AML-193 (cell line): ENCODE measurements around the gene SRSF8.
"Not testable (repeated sequence)": the region's sequence is repeated elsewhere in the genome, so short reads cannot be mapped to it uniquely, and the experiment has no call there.

ENCODE experiments used
- DNase-seq, 2 experiments: peaks; one replicate each; lab custom pipeline; 2025; lab: John Stamatoyannopoulos, UW

The SRSF8 gene

DNA sequence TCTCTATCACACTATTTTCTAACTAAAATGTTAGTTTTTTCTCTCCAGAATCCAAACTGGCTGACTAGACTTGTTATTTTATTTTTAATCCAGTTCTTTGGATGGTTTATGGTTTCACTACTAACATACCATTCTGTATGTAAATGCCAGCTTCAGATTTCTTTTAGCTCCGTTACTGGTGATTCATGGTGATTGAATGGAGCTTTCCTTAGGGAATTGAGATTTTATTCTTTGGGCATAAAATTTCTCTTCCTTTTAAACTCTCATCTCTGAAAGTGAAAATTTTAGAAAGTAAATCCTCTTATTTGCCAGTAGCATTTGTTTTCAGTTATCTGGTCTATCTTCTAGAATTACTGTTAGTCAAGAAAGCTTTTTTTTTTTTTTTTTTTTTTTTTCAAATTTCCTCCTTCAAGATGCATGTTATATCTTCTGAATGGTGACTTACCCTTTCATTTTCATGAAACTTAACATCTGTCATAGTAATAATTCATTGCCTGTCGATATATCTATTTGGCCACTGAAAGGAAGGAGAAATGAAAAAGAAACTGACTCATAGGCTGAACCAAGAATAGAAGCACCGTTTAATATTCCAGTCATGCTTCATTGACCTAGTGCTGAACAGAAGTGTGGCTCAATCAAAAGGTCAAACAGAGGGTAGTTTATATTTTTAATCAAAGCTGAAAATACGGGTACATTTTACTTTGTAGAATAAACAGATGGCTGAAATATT is 29.3 kb downstream of the SRSF8 start:
- DNase-seq, result no peak

DNA sequence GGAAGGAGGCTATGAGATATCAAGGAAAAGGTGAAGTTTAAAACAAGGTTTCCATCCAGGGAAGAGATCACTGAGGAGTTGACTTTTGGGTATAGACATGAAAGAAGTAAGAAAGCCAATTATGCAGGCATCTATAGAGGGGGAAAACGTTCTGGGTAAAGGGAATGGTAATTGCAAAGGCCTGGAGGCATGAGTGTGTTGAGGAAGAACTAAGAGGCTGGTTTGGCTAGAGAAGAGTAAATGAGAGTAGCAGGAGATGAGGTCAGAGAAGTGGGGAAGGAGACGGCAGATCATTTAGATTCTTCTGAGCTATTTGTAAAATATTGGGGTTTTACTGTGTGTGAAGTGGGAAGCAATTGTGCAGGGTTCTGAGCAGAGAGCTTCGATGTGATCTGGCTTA is 30.5 kb downstream of the SRSF8 start:
- no peak for DNase-seq

DNA sequence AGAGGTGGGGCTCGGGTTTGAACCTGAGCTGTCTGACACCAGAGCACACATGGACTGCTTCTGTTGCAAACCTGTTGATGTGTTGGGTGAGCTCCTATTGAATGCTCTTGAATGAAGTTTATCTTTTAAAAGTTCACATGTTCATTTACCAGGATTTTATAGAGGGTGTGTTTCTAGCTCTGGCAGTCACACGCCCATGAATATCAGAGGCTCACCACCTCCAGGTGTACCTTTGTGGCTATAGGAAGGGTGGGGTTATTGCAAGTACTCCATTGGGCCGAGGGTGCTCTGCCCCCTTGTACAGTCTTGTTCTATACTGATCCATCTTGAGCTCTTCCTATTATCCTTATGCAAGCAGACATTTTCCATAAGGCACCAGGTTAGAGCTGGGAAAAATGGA is 32.1 kb downstream of the SRSF8 start:
- DNase-seq, result no peak

DNA sequence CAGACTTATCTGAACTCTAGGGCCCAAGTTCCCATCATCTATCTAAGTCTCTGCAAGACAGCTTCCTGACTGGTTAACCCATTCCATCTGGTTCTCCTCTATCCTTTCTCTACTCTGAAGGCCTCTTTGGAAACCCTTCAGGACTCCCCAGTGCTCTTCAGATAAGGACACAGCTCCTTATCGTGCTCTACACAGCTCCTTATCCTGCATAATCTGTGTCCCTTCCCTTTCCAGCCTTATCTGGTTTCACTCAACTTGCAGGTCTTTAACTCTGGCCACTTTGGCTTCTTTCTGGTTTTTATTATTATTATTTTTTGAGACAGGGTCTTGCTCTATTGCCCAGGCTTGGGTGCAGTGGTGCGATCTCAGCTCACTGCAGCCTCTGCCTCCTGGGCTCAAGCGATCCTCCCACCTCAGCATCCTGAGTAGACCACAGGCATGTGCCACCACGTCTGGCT is 33.5 kb downstream of the SRSF8 start:
- DNase-seq, result no peak

DNA sequence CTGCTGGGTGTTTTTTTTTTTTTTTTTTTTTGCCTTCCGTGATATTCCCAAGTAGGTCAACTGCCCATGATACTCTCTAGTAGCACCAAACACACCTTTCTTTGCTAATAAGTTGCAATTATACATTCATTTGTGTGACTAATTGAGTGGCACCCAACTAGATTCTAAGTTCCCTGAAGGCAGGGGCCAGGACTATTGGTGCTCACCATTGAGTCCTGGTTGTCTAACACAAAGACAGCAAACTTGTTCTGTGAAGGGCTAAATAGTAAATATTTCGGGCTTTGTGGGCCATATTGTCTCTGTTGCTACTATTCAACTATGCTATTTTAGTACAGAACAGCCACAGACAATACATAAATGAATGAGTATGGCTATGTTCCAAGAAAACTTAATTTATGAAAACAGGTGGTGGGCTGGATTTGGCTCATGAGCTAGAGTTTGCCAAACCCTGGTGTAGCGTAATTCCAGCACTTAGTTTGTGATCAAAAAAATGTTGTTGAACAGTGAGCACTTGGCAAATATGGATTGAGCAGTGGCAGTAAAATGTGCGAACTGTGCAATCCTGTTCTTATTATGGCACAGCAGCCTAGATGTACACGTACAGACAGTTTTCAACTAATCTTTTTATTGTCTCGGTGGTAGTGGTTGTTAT is 34.3 kb downstream of the SRSF8 start:
- no peak for DNase-seq

DNA sequence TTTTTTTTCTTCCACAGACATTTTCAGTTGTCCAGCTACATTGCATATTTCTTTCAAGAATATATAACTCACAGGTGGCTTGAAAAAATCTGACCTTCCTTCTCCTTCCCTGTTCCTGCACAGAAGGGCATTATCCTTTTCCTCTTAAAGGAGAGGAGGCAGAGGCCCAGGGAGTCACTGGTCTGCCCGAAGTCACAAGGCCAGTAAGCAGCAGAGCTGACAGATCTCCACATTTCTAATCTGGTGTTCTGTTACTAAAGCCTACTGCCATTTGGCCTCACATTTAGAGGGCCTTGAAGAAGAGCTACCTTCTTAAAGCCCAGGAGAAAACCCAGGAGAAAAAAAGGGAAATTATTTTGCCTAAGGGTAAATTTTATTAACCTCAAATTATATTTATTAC is 35.2 kb downstream of the SRSF8 start:
- DNase-seq, result no peak

DNA sequence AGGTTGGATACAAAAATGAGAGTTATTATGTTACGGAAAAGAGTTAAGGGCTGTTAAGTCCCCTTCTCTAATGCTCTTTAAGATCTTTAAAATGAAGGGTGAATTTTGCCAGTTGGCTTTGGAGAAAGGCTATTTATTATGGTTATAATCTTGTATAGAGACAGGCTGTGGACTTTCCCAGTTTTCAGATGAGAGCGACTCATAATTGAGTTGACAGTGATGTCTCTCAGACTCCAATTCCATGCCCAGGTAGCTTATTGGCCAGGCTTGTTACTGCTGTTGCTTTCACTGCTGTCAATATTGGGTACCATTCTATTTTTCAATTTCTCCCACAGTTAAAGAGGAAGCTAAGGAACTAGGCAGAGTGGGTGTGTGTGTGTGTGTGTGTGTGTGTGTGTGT is 36.0 kb downstream of the SRSF8 start:
- no peak for DNase-seq

DNA sequence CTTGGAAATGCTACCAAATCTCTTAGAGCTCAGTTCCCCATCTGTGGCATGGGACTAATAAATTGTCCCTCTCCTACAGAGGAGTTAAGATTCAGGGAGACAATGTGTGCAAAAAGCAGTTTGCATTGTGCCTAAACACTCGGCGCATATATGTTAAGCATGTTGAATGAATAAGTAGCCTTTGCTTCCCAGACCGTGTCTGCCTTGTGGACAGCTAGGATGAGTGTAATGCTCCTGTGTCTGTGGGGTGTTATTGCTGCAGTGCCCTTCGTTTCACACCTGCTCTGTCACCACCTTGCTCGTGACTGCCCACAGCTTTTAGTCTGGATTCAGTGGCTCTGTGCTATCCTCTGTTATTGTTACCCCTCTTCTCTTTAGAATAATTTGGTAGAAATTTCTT is 37.0 kb downstream of the SRSF8 start:
- no peak for DNase-seq

DNA sequence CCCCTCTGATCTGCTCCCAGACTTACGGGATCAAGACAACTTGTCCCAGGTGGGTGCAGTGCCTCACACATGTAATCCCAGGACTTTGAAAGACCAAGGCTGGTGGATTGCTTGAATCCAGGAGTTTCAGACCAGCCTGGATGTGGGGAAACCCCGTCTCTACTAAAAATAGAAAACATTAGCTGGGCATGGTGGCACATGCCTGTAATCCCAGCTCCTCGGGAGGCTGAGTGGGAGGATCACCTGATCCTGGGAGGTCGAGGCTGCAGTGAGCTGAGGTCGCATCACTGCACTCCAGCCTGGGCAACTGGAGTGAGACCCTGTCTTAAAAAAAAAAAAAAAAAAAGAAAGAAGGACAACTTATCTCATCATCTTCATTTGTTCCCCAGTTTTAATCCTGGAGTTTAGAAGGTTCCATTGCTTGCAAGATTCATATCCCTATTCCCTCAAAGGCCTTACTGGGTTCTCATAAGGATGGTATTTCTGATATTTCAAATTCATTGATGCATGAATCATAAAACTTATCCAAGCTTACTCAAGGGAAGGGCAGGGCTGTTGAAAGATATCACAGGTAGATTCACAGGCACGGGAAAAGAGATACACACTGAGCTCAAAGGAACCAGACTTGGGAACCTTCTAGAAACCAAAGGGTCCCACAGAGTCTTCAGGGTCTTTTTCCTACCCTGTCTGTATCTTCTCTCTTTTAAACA is 37.6 kb downstream of the SRSF8 start:
- DNase-seq, result no peak

DNA sequence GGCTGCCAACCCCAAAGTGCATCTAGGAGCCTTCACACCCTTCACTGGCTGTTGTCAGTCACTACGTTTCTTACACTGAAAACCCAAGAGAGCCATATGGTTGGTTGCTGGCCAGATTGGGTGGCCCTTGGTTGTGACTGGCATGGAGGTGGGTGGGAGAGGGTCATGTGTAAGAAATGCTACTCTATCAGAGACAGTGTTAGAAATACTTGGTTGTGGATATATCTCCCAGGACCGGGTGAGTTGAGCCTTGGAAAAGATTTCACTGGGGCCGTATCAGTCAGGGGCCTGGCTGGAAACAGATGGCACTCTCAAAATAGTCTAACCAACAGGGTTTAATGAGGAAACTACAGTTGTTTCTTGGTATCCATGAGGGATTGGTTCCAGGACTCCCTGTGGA is 38.1 kb downstream of the SRSF8 start:
- no peak for DNase-seq

DNA sequence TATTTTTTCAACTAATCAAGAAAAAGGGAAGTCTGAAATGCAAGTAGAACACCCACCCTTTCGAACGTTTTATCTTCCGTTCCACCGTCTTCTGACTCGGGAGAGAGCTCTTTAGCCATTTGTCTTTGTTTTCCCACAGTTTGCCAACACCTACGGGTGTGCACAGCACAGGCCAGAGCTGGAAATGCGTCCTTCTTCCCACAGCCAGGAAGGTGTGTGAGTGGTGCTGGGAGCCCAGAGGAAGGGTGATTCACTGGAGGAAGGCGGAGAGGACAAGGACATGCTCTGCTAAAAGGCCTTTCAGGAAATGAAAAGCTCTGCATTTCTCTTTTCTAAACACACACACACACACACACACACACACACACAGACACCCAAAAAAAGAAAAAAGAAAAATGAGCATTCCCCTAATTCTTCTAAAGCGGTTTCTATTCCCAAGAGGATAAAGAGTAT is 41.5 kb downstream of the SRSF8 start:
- no peak for DNase-seq

DNA sequence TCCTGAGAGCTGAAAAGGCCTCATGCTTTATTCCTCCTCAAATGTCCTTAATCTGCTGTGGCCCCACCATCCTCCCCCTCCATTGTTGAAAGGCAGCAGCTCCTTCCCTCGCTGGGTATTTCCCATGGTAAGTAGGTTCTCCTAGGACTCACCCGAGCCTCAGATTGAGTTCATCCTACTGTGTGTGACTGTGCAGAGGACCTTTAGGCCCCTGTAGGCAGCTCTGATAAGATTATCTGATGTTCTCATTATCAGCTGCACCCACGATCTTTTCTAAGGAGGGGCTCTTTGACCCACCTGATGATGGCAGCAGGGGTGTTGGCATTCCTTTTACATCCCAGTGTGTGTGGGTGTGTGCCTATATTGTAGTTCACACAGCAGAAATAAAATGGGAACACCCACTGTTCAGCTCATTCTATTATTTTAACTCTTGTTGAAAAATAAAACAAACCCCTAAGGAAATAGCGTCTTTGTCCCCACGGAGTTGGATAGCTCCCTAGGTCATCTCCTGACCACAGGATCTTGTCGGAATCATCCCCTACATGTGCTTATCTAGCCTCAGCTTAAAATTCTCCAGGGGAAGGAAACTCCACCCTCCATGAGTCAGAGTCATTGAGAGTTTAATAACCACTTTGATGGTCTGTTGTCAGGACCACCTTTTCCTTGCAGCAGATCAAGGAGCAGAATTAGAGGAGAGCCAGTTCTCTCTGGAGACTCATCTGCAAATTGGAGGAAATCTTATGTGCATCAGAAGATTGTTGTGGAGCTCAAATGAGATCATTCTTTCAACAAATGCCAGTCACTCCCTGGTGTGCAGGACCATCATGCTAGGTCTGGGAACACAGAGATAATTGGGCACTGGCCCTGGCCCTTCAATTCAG is 42.2 kb downstream of the SRSF8 start:
- no peak for DNase-seq

DNA sequence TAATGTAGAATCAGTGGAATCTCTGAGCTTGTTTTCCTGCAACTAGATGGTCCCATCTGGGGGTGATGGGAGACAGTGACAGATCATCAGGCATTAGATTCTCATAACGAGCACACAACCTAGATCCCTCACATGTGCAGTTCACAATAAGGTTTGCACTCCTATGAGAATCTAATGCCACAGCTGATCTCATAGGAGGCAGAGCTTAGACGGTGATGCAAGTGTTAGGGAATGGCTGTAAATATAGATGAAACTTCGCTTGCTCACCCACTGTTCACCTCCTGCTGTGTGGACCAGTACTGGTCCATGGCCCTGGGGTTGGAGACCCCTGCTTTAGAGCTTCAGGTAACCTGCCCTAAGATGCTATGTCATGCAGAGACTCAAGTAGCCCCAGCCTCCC is 44.8 kb downstream of the SRSF8 start:
- DNase-seq, result not testable (repeated sequence)

DNA sequence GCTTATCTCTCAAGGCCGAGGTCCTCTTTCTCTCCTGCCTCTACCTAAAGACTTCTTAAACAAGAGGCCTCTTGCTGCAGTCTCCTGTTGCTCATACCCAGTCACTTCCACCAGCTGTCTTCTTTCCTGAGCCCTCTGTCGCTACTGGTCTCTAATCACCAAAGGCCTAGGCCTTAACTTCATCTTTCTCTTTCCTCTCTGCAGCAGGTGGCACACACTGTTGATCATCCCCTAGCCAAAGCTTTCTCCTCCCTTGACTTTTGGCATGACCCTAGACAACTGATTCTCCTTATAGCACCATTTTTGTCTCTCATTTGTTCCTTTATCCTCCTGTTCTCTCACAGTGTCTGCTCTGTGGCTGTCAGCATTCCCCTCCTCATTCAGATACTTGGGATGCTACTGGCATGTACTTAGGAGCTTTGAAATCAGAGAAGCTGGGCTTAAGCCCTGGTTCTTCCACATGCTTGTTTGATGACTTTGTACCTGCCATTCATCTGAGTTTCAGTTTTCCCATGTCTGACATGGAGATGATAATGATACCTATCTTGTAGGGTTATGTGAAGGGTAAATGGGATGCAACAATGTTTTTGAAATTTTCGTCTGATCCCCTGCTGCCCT is 45.3 kb downstream of the SRSF8 start:
- DNase-seq, result no peak

DNA sequence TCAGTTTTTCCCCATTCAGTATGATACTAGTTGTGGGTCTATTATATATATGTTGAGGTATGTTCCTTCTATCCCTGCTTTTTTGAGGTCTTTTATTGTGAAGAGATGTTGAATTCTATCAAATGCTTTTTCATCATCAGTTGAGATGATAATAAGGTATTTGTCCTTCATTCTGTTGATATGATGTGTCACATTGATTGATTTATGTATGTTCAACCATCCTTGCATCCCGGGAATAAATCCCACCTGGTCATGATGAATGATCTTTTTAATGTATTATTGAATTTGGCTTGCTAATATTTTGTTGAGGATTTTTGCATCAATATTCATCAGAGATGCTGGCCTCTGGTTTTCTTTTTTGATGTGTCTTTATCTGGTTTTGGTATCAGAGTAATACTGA is 48.9 kb downstream of the SRSF8 start:
- no peak for DNase-seq

DNA sequence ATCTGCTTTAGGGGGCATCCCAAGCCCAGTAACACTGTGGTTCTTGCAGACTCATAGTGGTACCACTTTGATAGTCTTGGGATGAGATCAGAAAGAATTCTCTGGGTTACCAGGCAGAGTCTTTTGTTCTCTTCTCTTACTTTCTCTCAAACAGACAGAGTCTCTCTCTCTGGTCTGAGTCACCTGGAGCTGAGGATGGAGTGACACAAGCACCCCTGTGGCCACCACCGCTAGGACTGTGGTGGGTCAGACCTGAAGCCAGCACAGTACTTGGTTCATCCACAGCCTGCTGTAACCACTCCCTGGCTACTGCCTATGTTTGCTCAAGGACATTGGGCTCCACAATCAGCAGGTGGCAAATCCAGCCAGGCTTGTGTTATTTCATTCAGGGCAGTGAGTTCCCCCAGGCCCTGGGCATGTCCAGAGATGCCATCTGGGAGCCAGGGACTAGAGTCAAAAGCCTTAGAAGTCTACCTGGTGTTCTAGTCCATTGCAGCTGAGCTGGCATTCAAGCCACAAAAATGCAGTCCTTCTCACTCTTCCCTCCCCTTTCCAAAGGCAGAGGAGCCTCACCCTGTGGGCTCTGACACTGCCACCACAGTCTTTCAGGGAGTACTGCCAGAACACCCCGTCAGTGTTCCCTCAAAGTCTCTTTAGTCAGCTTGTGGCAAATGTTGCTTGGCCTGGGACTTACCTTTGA is 52.8 kb downstream of the SRSF8 start:
- DNase-seq, result no peak
